Choroid plexus epithelial cell (primary cell): ENCODE data around the gene NDUFA13.

Experiments used
- DNase-seq: peaks from one replicate; pipeline ENCODE4 v3.0.0-alpha.2; 2010; ENCODE audit warnings: low read depth
- H3K4me3 ChIP-seq: 2 replicates; pipeline ENCODE4 v1.5.1; 2011; ENCODE audit warnings: low read depth, mild to moderate bottlenecking, control low read depth, low read length, moderate library complexity
- CTCF ChIP-seq: conservative IDR thresholded peaks from 2 replicates; pipeline ENCODE4 v1.5.1; 2011; ENCODE audit warnings: low read depth, mild to moderate bottlenecking, control low read depth, inconsistent platforms, low read length, moderate library complexity

The NDUFA13 gene

GRCh38 chr19:19535311-19536191 lies 19.5 kb downstream of the NDUFA13 start:
- H3K4me3 ChIP-seq: no peak overlapping the region
- no peak for DNase-seq
- TF ChIP-seq CTCF: no peak

- no peak for TF ChIP-seq CTCF
- DNase-seq: no peak
- H3K4me3 ChIP-seq: no peak overlapping the region
These were observed 21.3 kb downstream of the NDUFA13 start for GRCh38 chr19:19537075-19538048.

- no peak for DNase-seq
- H3K4me3 ChIP-seq: peak within 1 kb of the TSS; percentile 42
- TF ChIP-seq CTCF: no peak
These were observed 22.2 kb downstream of the NDUFA13 start, which contains the start of gene CILP2 for GRCh38 chr19:19538061-19538784. CILP2 (plus strand) TSS chr19:19538265; CDS start chr19:19538350, 85 bp downstream.

GRCh38 chr19:19538785-19539166 lies 22.8 kb downstream of the NDUFA13 start:
- no peak for TF ChIP-seq CTCF
- no peak for DNase-seq
- H3K4me3 ChIP-seq: no peak overlapping the region

GRCh38 chr19:19539698-19540063 lies 23.7 kb downstream of the NDUFA13 start:
- no peak overlapping the region for H3K4me3 ChIP-seq
- TF ChIP-seq CTCF: no peak
- DNase-seq: no peak

GRCh38 chr19:19540064-19540714 lies 24.2 kb downstream of the NDUFA13 start:
- TF ChIP-seq CTCF: no peak
- H3K4me3 ChIP-seq: no peak overlapping the region
- DNase-seq: peak; percentile 80
